Measurements from ENCODE around the gene RPS15.

Gene RPS15

DNA sequence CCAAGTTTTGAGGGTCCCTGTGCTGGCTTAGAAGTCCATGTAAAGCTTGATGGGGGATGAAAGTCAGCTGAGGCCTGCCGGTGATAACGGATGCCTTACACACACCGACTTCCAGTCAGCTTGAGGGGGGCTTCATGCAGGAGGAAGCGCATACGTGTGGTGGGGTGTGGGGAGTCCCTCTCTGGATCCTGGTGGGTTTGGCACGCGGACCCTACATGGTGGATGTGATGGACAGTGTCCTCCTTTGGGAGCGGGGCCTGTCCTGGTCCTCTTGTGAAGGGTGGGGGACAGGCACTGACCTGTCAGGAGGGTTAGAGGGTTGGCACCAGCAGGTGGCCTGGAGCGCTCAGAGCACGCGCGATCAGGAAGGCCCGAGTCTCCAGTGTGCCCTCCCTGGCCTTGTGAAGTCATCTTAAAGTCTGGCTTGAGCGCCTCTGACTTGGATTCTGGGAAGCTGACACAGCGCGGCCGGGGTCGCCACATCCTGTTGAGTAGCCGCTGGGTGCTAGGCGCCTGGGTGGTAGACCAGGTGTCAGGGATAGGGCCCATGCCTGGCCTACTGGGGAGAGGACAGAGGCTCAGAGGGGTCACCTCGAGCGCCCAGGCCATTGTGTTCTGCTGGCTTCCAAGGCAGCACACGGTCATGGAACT is 27.9 kb upstream of the RPS15 start:
- TF ChIP-seq, protein P1, sequence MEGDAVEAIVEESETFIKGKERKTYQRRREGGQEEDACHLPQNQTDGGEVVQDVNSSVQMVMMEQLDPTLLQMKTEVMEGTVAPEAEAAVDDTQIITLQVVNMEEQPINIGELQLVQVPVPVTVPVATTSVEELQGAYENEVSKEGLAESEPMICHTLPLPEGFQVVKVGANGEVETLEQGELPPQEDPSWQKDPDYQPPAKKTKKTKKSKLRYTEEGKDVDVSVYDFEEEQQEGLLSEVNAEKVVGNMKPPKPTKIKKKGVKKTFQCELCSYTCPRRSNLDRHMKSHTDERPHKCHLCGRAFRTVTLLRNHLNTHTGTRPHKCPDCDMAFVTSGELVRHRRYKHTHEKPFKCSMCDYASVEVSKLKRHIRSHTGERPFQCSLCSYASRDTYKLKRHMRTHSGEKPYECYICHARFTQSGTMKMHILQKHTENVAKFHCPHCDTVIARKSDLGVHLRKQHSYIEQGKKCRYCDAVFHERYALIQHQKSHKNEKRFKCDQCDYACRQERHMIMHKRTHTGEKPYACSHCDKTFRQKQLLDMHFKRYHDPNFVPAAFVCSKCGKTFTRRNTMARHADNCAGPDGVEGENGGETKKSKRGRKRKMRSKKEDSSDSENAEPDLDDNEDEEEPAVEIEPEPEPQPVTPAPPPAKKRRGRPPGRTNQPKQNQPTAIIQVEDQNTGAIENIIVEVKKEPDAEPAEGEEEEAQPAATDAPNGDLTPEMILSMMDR (IDR thresholded peaks at IDR 0.05; ENCODE audit: insufficient read depth, low read depth, low read length, missing control alignments), result no peak
- H3K4me3 ChIP-seq (ENCODE audit: low read depth, low read length), result no peak overlapping the region
- no peak for DNase-seq (ENCODE audit: low read depth)

DNA sequence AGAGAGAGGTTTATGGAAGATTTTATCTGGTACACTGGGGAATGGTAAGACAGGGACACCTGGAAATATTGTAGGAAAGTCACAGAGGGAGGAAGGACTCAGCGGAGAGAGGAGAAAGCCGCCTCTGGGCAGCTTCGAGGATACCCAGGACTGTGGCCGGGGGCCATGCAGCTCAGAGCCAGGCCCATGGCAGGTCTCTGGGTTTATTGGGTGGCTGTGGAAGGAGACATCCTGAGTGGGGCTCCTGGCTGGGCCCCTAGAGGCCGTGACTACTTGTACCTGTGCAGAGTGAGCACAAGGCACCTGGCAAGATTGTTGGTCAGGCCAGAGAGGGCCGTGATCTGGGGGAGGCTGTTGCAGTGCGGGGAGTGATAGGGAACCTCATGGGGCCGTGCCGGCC is 27.4 kb upstream of the RPS15 start:
- DNase-seq (ENCODE audit: low read depth), result no peak
- H3K4me3 ChIP-seq (ENCODE audit: low read depth, low read length), result no peak overlapping the region
- TF ChIP-seq, protein P1 (IDR thresholded peaks at IDR 0.05; ENCODE audit: insufficient read depth, low read depth, low read length, missing control alignments), result no peak

DNA sequence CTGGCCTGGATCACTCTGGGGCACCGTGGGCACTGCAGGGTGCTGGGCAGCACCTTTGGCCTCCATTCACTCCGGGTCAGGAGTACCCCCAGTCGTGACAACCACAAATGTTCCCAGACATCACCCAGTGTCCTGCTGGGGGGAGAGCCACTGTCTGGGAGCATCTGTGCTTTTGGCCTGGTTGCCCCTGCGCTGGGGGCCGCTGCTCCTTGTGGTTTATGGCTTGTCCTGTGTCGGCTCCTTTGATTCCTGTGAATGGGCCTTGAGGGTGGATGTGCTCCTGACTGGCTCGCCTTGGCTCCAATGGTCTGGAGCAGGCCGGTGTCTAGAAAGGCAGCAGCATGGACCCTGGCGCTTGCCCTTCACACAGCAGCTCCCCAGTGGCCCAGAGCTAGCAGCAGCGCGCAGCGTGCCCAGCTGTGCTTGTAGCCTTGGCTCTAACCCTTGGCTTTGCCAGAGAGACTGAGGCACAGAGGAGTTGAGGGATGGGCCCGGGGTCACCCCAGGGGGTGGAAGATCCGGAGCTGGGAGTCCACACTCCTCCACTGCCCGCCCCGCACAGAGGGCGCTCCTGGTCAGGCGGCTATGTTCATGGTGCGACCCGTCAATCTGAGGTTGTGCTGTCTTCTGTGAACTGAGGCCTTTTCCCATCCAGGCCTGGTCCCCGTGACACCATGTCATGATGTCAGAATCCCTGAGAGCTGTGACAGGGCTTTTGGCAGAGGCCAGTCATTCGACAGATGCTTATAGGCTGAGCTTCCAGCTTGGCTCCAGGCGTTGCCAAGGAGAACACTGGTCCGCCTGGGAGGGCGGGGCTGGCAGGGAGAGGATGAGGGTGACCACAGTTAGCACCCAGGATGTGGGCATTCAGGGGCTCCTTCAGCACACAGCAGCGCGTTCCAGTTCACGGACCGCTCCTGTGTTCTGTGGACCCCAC is 26.7 kb upstream of the RPS15 start:
- TF ChIP-seq, protein P1 (IDR thresholded peaks at IDR 0.05; ENCODE audit: insufficient read depth, low read depth, low read length, missing control alignments), result no peak
- no peak overlapping the region for H3K4me3 ChIP-seq (ENCODE audit: low read depth, low read length)

DNA sequence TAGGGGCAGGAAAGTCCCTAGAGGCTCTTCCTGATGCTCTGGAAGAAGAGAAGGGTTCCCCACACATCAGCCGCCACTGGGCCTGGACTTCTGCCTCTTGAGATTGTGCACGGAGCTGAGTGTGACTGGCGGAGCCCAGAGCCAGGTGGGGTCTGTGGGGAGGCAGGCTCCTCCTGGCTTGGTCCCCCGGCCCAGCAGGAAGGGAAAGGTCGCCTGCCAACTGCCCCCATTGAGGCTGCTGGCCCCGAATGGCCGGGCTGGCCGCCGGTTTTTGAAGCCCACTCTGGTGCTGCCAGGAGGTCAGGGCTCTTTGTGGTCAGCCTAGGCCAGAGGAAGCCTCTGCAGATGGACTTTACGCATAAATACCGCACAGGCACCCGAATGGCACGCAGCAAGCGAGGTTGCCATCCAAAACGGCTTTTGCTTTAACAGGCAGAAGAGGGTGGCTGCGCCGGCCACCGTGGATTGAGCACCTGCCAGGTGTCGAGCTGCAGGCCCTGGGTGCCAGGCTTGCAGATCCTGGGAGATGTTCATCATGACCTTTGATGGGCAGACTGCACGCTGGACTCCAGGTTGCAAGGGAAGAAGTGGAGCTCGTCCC is 25.8 kb upstream of the RPS15 start:
- H3K4me3 ChIP-seq (ENCODE audit: low read depth, low read length), result no peak overlapping the region
- TF ChIP-seq, protein P1 (IDR thresholded peaks at IDR 0.05; ENCODE audit: insufficient read depth, low read depth, low read length, missing control alignments), result no peak
- no peak for DNase-seq (ENCODE audit: low read depth)

More for the DNA sequence above, 26.7 kb upstream of the RPS15 start:
- no peak for DNase-seq (ENCODE audit: low read depth)

DNA sequence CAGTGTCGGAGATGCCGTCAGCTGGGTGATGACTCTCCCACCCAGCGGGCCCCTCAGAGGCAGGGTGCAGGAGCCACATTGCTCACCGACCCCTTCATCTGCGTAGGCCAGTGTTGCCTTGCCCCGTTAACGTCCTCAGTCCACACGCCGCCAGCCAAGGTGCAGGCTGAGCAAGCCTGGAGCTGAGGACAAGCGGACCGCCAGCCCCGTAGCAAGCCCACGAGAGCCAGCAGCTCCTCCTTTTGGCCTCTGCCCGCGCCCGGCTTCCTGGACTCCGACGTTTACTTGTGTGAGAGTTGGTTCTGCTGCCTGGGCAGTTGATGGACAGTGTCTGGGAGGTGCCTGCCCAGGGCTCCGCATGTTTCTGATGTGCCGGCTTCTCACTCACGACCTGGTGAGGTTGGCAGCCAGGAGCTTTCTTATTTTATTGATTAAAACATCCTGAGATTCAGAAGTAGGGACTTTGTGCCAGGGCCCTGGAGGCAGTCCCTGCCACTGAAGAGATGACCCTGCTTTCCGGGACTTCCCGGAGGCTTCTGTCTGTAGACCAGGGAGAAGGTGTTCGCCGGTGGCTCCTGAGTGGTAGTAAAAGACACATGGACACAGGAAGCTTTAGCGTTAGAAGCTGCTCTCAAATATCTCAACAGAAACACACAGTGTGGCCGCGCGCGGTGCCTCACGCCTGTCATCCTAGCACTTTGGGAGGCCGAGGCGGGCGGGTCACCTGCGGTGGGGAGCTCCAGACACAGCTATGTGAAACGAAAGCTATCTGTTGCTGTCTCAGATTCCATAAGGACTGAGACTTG is 25.0 kb upstream of the RPS15 start:
- H3K4me3 ChIP-seq (ENCODE audit: low read depth, low read length), result no peak overlapping the region
- TF ChIP-seq, protein P1 (IDR thresholded peaks at IDR 0.05; ENCODE audit: insufficient read depth, low read depth, low read length, missing control alignments), result no peak
- peak; percentile 56 for DNase-seq (ENCODE audit: low read depth)

Measured in GM12865 (cell line).